ENCODE measurements around the gene PDGFA.

Gene PDGFA

GRCh38 chr7:477626-478220, 41.9 kb downstream of the PDGFA start:
- TF ChIP-seq, protein P1, sequence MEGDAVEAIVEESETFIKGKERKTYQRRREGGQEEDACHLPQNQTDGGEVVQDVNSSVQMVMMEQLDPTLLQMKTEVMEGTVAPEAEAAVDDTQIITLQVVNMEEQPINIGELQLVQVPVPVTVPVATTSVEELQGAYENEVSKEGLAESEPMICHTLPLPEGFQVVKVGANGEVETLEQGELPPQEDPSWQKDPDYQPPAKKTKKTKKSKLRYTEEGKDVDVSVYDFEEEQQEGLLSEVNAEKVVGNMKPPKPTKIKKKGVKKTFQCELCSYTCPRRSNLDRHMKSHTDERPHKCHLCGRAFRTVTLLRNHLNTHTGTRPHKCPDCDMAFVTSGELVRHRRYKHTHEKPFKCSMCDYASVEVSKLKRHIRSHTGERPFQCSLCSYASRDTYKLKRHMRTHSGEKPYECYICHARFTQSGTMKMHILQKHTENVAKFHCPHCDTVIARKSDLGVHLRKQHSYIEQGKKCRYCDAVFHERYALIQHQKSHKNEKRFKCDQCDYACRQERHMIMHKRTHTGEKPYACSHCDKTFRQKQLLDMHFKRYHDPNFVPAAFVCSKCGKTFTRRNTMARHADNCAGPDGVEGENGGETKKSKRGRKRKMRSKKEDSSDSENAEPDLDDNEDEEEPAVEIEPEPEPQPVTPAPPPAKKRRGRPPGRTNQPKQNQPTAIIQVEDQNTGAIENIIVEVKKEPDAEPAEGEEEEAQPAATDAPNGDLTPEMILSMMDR (IDR thresholded peaks at IDR 0.05): no peak
- DNase-seq (ENCODE audit: low spot score): no peak
- Histone ChIP-seq H3K4me3 (no peak overlapping the region), H3K27ac (no peak overlapping the region)

DNA sequence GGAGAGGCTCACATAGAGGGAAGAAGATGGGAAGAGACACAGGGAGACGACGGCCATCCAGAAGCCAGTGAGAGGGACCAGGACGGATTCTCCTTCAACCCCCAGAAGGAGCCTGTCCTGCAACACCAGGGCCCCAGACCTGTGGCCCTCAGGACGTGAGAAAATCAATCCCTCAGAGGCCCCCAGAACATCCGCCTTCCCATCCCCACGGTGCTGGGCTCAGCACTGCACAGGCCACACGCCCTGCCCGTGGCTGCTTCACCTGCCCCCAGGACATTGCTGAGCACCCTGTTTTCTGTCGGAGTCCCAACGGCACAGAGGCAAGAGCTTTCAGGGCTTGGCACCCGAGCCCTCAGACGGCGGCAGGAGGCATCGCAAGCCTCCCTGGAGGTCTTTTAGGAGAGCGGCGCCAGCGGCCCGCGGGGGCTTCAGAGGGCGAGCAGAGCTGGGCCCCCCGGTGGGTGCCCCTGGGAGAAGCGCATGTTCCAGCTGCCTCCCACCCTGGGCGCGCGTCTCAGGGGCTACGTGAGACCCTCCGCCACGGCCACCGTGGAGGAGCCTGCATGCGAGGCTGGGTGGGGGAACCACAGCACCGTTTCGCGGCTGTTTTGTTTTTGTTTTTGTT, 42.8 kb downstream of the PDGFA start:
- H3K27ac ChIP-seq: no peak overlapping the region
- TF ChIP-seq, protein P1 (IDR thresholded peaks at IDR 0.05): no peak
- DNase-seq (ENCODE audit: low spot score): no peak
- H3K4me3 ChIP-seq: no peak overlapping the region

GRCh38 chr7:475951-476441, 43.6 kb downstream of the PDGFA start:
- no peak overlapping the region for H3K4me3 ChIP-seq
- DNase-seq (ENCODE audit: low spot score): no peak
- H3K27ac ChIP-seq: no peak overlapping the region
- TF ChIP-seq, protein P1 (IDR thresholded peaks at IDR 0.05): no peak

GRCh38 chr7:475425-475728, 44.3 kb downstream of the PDGFA start:
- H3K4me3 ChIP-seq: no peak overlapping the region
- DNase-seq (ENCODE audit: low spot score): no peak
- no peak overlapping the region for H3K27ac ChIP-seq
- TF ChIP-seq, protein P1 (IDR thresholded peaks at IDR 0.05): no peak

- TF ChIP-seq, protein P1 (IDR thresholded peaks at IDR 0.05): no peak
- no peak for DNase-seq (ENCODE audit: low spot score)
- Histone ChIP-seq H3K27ac (no peak overlapping the region), H3K4me3 (no peak overlapping the region)
These were observed 44.8 kb downstream of the PDGFA start for GRCh38 chr7:474605-475424.

DNA sequence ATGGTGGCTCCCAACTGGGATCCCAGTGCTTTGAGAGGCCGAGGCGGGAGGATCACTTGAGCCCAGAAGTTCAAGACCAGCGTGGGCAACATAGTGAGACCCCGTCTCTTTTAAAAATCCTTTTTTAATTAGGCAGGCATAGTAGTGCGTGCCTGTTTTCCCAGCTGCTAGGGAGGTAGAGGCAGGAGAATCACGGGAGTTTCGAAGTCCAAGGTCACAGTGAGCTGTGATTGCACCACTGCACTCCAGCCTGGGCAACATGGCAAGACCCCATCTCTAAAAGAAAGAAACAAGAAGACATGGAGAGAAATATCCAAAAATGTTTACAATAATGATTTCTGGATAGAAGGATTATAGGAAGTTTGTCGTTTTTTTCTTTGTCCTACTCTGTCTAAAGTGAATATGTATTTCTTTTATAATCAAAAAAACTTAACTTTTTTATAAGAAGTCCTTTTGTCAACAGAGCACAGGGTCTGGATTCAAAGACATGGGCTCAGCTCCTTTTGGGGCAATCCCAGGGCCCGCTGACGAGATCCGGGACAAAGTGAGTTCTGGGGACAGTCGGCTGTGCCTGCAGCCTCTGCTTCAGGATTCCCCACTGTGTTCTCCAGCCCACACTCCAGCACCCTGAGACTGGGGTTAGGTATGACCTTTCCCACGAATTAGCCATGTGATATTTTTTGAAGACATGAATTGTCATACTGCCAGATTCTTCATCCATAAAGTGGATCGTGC, 45.6 kb downstream of the PDGFA start:
- TF ChIP-seq, protein P1 (IDR thresholded peaks at IDR 0.05): no peak
- Histone ChIP-seq H3K27ac (no peak overlapping the region), H3K4me3 (no peak overlapping the region)
- DNase-seq (ENCODE audit: low spot score): no peak
